Measurements from ENCODE around the gene PPP1R9B. TPM values are rescaled to one million over a fixed set of nuclear protein-coding genes. Genes with fewer than 3 reads are reported as not detected.

The PPP1R9B gene
- total and polyA plus RNA-seq, 8 donors: 13.5 to 34.6 (median 17.7) TPM

- H3K4me3 ChIP-seq: no peak overlapping the region
- FAIRE-seq (no peak), ATAC-seq (no peak), DNase-seq (peak in 3 of 6 donors; percentile 62 to 72 (median 64))
- intact Hi-C loops (cut with DNase I): no loop called here
- TF ChIP-seq CTCF (IDR thresholded peaks at IDR 0.05): no peak
- peaks cover 0 to 5% (median 0%) of the 10 kb centered on the region in 3 donors for H3K36me3 ChIP-seq
- no peak overlapping the region for H3K27ac ChIP-seq
- H3K9me3 ChIP-seq: no peaks in the 10 kb centered on the region
- WGBS, 2 donors: 61 to 77% methylated on average over 7 of the region's 7 CpGs
- no peaks in the 10 kb centered on the region for H3K27me3 ChIP-seq
- H3K4me1 ChIP-seq: peaks cover 5 to 21% (median 21%) of the 10 kb centered on the region in 3 donors
These were observed 36.7 kb downstream of the PPP1R9B start for GRCh38 chr17:50113624-50114320.

GRCh38 chr17:50112694-50113093, 37.8 kb downstream of the PPP1R9B start:
- FAIRE-seq: no peak
- no peak for TF ChIP-seq CTCF (IDR thresholded peaks at IDR 0.05)
- no peak overlapping the region for H3K27ac ChIP-seq
- H3K27me3 ChIP-seq: no peaks in the 10 kb centered on the region
- intact Hi-C loops (cut with DNase I): no loop called here
- H3K36me3 ChIP-seq: peaks cover 0 to 11% (median 4%) of the 10 kb centered on the region in 3 donors
- peak in 3 of 4 donors; percentile 11 to 15 (median 15) for ATAC-seq
- no peaks in the 10 kb centered on the region for H3K9me3 ChIP-seq
- 56 to 61% methylated on average over 17 of the region's 17 CpGs for WGBS, 2 donors
- H3K4me3 ChIP-seq: no peak overlapping the region
- H3K4me1 ChIP-seq: peaks cover 5 to 21% (median 21%) of the 10 kb centered on the region in 3 donors
- peak in 2 of 6 donors; percentile 66 to 78 for DNase-seq

GRCh38 chr17:50111673-50112655, 38.5 kb downstream of the PPP1R9B start:
- H3K9me3 ChIP-seq: no peaks in the 10 kb centered on the region
- peak overlapping the region in 3 of 4 donors; percentile 39 to 52 (median 44) for H3K27ac ChIP-seq
- H3K27me3 ChIP-seq: no peaks in the 10 kb centered on the region
- WGBS, 2 donors: 56 to 62% methylated on average over 13 to 14 of the region's 14 CpGs
- ATAC-seq: peak; percentile 55 to 84 (median 62)
- DNase-seq: peak; percentile 58 to 71 (median 69)
- intact Hi-C loops (cut with DNase I): no loop called here
- no peak for FAIRE-seq
- H3K4me3 ChIP-seq: no peak overlapping the region
- no peak for TF ChIP-seq CTCF (IDR thresholded peaks at IDR 0.05)
- H3K4me1 ChIP-seq: peaks cover 5 to 21% (median 19%) of the 10 kb centered on the region in 3 donors
- peaks cover 0 to 16% (median 4%) of the 10 kb centered on the region in 3 donors for H3K36me3 ChIP-seq

GRCh38 chr17:50110591-50111349, 39.7 kb downstream of the PPP1R9B start:
- H3K27ac ChIP-seq: peak overlapping the region; percentile 31 to 52 (median 38)
- peak in 5 of 6 donors; percentile 67 to 84 (median 80) for DNase-seq
- 52 to 62% methylated on average over 19 of the region's 19 CpGs for WGBS, 2 donors
- H3K9me3 ChIP-seq: no peaks in the 10 kb centered on the region
- ATAC-seq: peak; percentile 55 to 62 (median 60)
- peaks cover 5 to 21% (median 15%) of the 10 kb centered on the region in 3 donors for H3K4me1 ChIP-seq
- H3K4me3 ChIP-seq: no peak overlapping the region
- intact Hi-C loops (cut with DNase I): no loop called here
- no peaks in the 10 kb centered on the region for H3K27me3 ChIP-seq
- H3K36me3 ChIP-seq: peaks cover 0 to 24% (median 4%) of the 10 kb centered on the region in 3 donors
- TF ChIP-seq CTCF (IDR thresholded peaks at IDR 0.05): no peak
- no peak for FAIRE-seq
